CD14-positive monocyte (primary cell): ENCODE data around the gene RELB. TPM values are rescaled to one million over a fixed set of nuclear protein-coding genes. Genes with fewer than 3 reads are reported as not detected.

Experiments
- DNase-seq, 3 donors: peaks; one replicate each; pipeline ENCODE4 v3.0.0-alpha.2; 2011 to 2022
- H2AFZ ChIP-seq: 2 replicates; pipeline ENCODE4 v1.6.0; 2012; ENCODE audit warnings: mild to moderate bottlenecking, low read depth, low read length, inconsistent platforms; ENCODE audit not compliant: insufficient read depth, poor library complexity, severe bottlenecking
- H3K27ac ChIP-seq, 2 donors: 1 replicate in 1 of 2; 2 replicates in 1 of 2; pipeline ENCODE4 v1.5.1; 2012 to 2013; ENCODE audit warnings: low read length in 2 of 2, control low read depth in 1 of 2, inconsistent platforms in 1 of 2, low read depth in 1 of 2, mild to moderate bottlenecking in 1 of 2
- H3K27me3 ChIP-seq, 2 donors: one replicate each; pipeline versions ENCODE4 v1.6.0 to v1.6.1; 2011 to 2013; ENCODE audit warnings: low read length in 2 of 2; ENCODE audit not compliant: control insufficient read depth in 2 of 2, insufficient read depth in 2 of 2
- H3K36me3 ChIP-seq, 2 donors: replicated peaks in 1 of 2; 1 replicate in 1 of 2; 2 replicates in 1 of 2; pipeline versions ENCODE4 v1.5.1 to v1.6.1; 2012 to 2013; ENCODE audit warnings: low read length in 2 of 2, control low read depth in 1 of 2, inconsistent platforms in 1 of 2, mild to moderate bottlenecking in 1 of 2; ENCODE audit not compliant: insufficient read depth in 2 of 2, control insufficient read depth in 1 of 2
- H3K4me1 ChIP-seq, 2 donors: 1 replicate in 1 of 2; 2 replicates in 1 of 2; pipeline versions ENCODE4 v1.5.1 to v1.6.1; 2012 to 2013; ENCODE audit warnings: low read length in 2 of 2, control low read depth in 1 of 2, inconsistent platforms in 1 of 2, mild to moderate bottlenecking in 1 of 2, moderate library complexity in 1 of 2; ENCODE audit not compliant: insufficient read depth in 2 of 2, control insufficient read depth in 1 of 2
- H3K4me2 ChIP-seq: replicated peaks from 2 replicates; pipeline ENCODE3; 2012; ENCODE audit warnings: low read length, moderate library complexity, mild to moderate bottlenecking; ENCODE audit not compliant: poor library complexity, severe bottlenecking; ENCODE audit errors: extremely low read depth
- H3K4me3 ChIP-seq, 3 experiments: fragments of 200-600 bp in 1 of 3; sonication (generic) in 1 of 3; replicated peaks in 1 of 3; 1 replicate in 2 of 3; 2 replicates in 1 of 3; pipeline ENCODE4 v1.5.1; 2011 to 2013; ENCODE audit warnings: low read length in 3 of 3, mild to moderate bottlenecking in 3 of 3, control low read depth in 2 of 3, low read depth in 2 of 3, inconsistent platforms in 1 of 3, moderate library complexity in 1 of 3
- H3K79me2 ChIP-seq: 2 replicates; pipeline ENCODE4 v1.6.0; 2012; ENCODE audit warnings: mild to moderate bottlenecking, control low read depth, inconsistent platforms, low read length, moderate library complexity; ENCODE audit not compliant: insufficient read depth
- H3K9ac ChIP-seq: 2 replicates; pipeline ENCODE4 v1.6.0; 2017; ENCODE audit warnings: low read length, mild to moderate bottlenecking; ENCODE audit not compliant: insufficient read depth, poor library complexity, severe bottlenecking
- H3K9me3 ChIP-seq, 2 donors: replicated peaks in 1 of 2; 1 replicate in 1 of 2; 2 replicates in 1 of 2; pipeline versions ENCODE4 v1.5.1 to v1.6.1; 2012 to 2013; ENCODE audit warnings: low read length in 2 of 2, control low read depth in 1 of 2; ENCODE audit not compliant: control insufficient read depth in 1 of 2, insufficient read depth in 1 of 2
- H4K20me1 ChIP-seq: 2 replicates; pipeline ENCODE4 v1.6.0; 2012; ENCODE audit warnings: mild to moderate bottlenecking, low read length, control low read depth, moderate library complexity; ENCODE audit not compliant: insufficient read depth
- H3K27ac Mint-ChIP-seq, 7 donors: one replicate each; pipeline ENCODE4 v1.8.0; 2020; ENCODE audit warnings: mild to moderate bottlenecking in 7 of 7, mixed read lengths in 7 of 7, moderate library complexity in 6 of 7, inconsistent platforms in 2 of 7
- H3K27me3 Mint-ChIP-seq, 3 donors: one replicate each; pipeline ENCODE4 v1.8.0; 2021 to 2022; ENCODE audit warnings: low read depth in 3 of 3, mild to moderate bottlenecking in 3 of 3, mixed read lengths in 3 of 3, moderate library complexity in 3 of 3, inconsistent platforms in 1 of 3
- H3K36me3 Mint-ChIP-seq, 2 donors: one replicate each; pipeline ENCODE4 v1.8.0; 2020; ENCODE audit warnings: mixed read lengths in 2 of 2, inconsistent platforms in 1 of 2, mild to moderate bottlenecking in 1 of 2
- H3K4me1 Mint-ChIP-seq: one replicate; pipeline ENCODE4 v1.8.0; 2020; ENCODE audit warnings: mild to moderate bottlenecking, mixed read lengths
- H3K4me3 Mint-ChIP-seq, 2 donors: one replicate each; pipeline ENCODE4 v1.8.0; 2020; ENCODE audit warnings: mild to moderate bottlenecking in 2 of 2, mixed read lengths in 2 of 2, moderate library complexity in 1 of 2
- H3K9me3 Mint-ChIP-seq, 7 donors: one replicate each; pipeline ENCODE4 v1.8.0; 2020 to 2022; ENCODE audit warnings: mixed read lengths in 7 of 7, mild to moderate bottlenecking in 6 of 7, moderate library complexity in 6 of 7, inconsistent platforms in 2 of 7
- WGBS: methylation state at CpG from one replicate; pipeline ENCODE4 v1.1.5; 2013; ENCODE audit warnings: missing lambda C conversion rate; ENCODE audit not compliant: insufficient coverage; 5-methylcytosine and 5-hydroxymethylcytosine counted together
- intact Hi-C, 2 donors: fragments of 100-400 bp; cut with micrococcal nuclease; formaldehyde crosslinking; loops; one replicate each; pipeline versions ENCODE4 v1.15.0 to v1.15.1; 2023
- polyA plus RNA-seq, 3 donors: library from polyadenylated mRNA; depleted of rRNA in 1 of 3; unstranded in 2 of 3; stranded (reverse) in 1 of 3; fragments of 300-500 nt in 2 of 3; fragments of >200 nt in 1 of 3; fragmentation: Illumina TruSeq in 2 of 3; gene quantifications; 1 replicate in 2 of 3; 2 replicates in 1 of 3; pipeline ENCODE4 v1.2.3, GENCODE V29; 2012 to 2021
- TF ChIP-seq, protein P1 (sequence below): fragments of 200-600 bp; IDR thresholded peaks from one replicate; pipeline ENCODE4 v1.8.0; 2022; ENCODE audit warnings: antibody characterized with exemption, mild to moderate bottlenecking

The RELB gene
- polyA plus RNA-seq, 3 donors = 32.3 to 35.0 (median 34.4) TPM

DNA sequence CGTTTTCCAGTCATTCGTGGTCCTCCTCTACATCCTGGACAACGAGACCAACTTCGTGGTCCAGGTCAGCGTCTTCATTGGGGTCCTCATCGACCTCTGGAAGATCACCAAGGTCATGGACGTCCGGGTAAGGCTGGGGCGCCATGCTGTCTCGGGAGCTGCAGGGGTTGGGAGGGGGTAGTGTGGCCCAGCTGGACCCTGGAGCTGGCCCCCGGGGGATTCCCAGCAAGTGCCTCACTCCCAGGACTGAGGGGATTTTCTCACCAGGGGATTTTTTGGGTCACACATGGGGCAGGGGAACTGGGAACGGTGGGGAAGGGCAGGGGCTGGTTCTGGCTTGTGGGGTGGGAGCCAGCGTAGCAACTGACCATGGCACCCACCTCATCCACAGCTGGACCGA, 10.8 kb upstream of the RELB start:
- Histone ChIP-seq H3K79me2 (no peaks in the 10 kb centered on the region), H3K4me2 (no peak overlapping the region), H3K27ac (no peak overlapping the region), H2AFZ (no peak overlapping the region), H3K4me3 (no peak overlapping the region), H3K4me1 (peaks cover 0 to 4% of the 10 kb centered on the region in 2 donors), H3K27me3 (no peaks in the 10 kb centered on the region), H3K9me3 (no peaks in the 10 kb centered on the region), H3K9ac (no peak overlapping the region), H4K20me1 (no peaks in the 10 kb centered on the region), H3K36me3 (peaks cover 65 to 80% of the 10 kb centered on the region in 2 donors)
- Mint-ChIP-seq H3K4me1 (peaks cover 6% of the 10 kb centered on the region), H3K36me3 (peaks cover 55 to 75% of the 10 kb centered on the region in 2 donors), H3K4me3 (no peak overlapping the region), H3K27me3 (peaks cover 0 to 2% (median 0%) of the 10 kb centered on the region in 3 donors), H3K9me3 (no peaks in the 10 kb centered on the region), H3K27ac (peak overlapping the region in 2 of 7 donors; percentile 41 to 88)
- WGBS = 97% methylated on average over 11 of the region's 14 CpGs
- TF ChIP-seq, protein P1, sequence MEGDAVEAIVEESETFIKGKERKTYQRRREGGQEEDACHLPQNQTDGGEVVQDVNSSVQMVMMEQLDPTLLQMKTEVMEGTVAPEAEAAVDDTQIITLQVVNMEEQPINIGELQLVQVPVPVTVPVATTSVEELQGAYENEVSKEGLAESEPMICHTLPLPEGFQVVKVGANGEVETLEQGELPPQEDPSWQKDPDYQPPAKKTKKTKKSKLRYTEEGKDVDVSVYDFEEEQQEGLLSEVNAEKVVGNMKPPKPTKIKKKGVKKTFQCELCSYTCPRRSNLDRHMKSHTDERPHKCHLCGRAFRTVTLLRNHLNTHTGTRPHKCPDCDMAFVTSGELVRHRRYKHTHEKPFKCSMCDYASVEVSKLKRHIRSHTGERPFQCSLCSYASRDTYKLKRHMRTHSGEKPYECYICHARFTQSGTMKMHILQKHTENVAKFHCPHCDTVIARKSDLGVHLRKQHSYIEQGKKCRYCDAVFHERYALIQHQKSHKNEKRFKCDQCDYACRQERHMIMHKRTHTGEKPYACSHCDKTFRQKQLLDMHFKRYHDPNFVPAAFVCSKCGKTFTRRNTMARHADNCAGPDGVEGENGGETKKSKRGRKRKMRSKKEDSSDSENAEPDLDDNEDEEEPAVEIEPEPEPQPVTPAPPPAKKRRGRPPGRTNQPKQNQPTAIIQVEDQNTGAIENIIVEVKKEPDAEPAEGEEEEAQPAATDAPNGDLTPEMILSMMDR = no peak
- DNase-seq = no peak
- intact Hi-C loops = loop anchor here in 1 of 2 donors (5.0 kb wide), 1 partner anchor 33 kb away; the partner anchor contains the start of gene CLPTM1

DNA sequence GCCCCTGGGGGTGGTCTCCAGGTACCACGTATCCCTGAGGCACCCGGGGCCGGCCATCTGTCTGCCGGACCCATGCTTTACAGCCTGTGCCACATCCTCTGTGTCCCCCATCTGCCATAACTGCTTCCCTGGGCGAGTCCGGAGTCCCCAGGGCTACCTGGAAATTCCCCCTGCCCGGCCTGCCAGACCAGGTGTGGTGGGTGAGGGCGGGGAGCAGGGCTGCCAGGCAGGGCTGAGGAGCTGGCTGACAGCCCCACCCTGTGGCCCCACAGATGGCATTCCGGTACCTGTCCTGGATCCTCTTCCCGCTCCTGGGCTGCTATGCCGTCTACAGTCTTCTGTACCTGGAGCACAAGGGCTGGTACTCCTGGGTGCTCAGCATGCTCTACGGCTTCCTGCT, 10.3 kb upstream of the RELB start:
- no peaks in the 10 kb centered on the region for H3K9me3 ChIP-seq
- H3K79me2 ChIP-seq = no peaks in the 10 kb centered on the region
- H3K27ac ChIP-seq = no peak overlapping the region
- no peak overlapping the region for H3K4me2 ChIP-seq
- peaks cover 0 to 4% of the 10 kb centered on the region in 2 donors for H3K4me1 ChIP-seq
- H3K4me3 ChIP-seq = no peak overlapping the region
- Mint-ChIP-seq H3K27me3 (peaks cover 0 to 2% (median 0%) of the 10 kb centered on the region in 3 donors), H3K9me3 (no peaks in the 10 kb centered on the region), H3K36me3 (peaks cover 51 to 70% of the 10 kb centered on the region in 2 donors), H3K4me1 (peaks cover 6% of the 10 kb centered on the region), H3K27ac (peak overlapping the region in 1 of 7 donors; percentile 59), H3K4me3 (no peak overlapping the region)
- no peak overlapping the region for H2AFZ ChIP-seq
- no peak for DNase-seq
- TF ChIP-seq, protein P1 = no peak
- intact Hi-C loops = loop anchor here in 1 of 2 donors (5.0 kb wide), 1 partner anchor 34 kb away; the partner anchor contains the start of gene CLPTM1
- 94% methylated on average over 12 of the region's 12 CpGs for WGBS
- no peak overlapping the region for H3K9ac ChIP-seq
- H3K36me3 ChIP-seq = peaks cover 60 to 75% of the 10 kb centered on the region in 2 donors
- H3K27me3 ChIP-seq = no peaks in the 10 kb centered on the region
- H4K20me1 ChIP-seq = no peaks in the 10 kb centered on the region
